Fibroblast of lung (primary cell): ENCODE results near the gene TMEM132C. TPM values are rescaled to one million over a fixed set of nuclear protein-coding genes. Genes with fewer than 3 reads are reported as not detected.

Source experiments
- DNase-seq, 2 donors: peaks; one replicate each; pipeline versions ENCODE4 v3.0.0 to v3.0.0-alpha.2; 2010; ENCODE audit warnings: low read depth in 2 of 2
- H2AFZ ChIP-seq: 2 replicates; pipeline ENCODE4 v1.5.1; 2012; ENCODE audit warnings: low read length, control low read depth, inconsistent platforms
- H3K27ac ChIP-seq: 2 replicates; pipeline ENCODE4 v1.5.1; 2011; ENCODE audit warnings: low read length, control low read depth; ENCODE audit not compliant: insufficient read depth
- H3K27me3 ChIP-seq: 2 replicates; pipeline ENCODE4 v1.5.1; 2011; ENCODE audit warnings: mild to moderate bottlenecking, low read length; ENCODE audit not compliant: control insufficient read depth, insufficient read depth
- H3K36me3 ChIP-seq: 2 replicates; pipeline ENCODE4 v1.5.1; 2011; ENCODE audit warnings: low read length; ENCODE audit not compliant: control insufficient read depth, insufficient read depth
- H3K4me1 ChIP-seq: 2 replicates; pipeline ENCODE4 v1.5.1; 2011; ENCODE audit warnings: low read length; ENCODE audit not compliant: control insufficient read depth, insufficient read depth; ENCODE audit errors: extremely low read depth
- H3K4me2 ChIP-seq: 2 replicates; pipeline ENCODE4 v1.5.1; 2011; ENCODE audit warnings: low read length, control low read depth; ENCODE audit not compliant: insufficient read depth; ENCODE audit errors: extremely low read depth
- H3K4me3 ChIP-seq, 4 experiments: fragments of 200-600 bp in 1 of 4; sonication (generic) in 1 of 4; replicated peaks in 1 of 4; 2 replicates each; pipeline ENCODE4 v1.5.1; 2011 to 2016; ENCODE audit warnings: low read length in 4 of 4, low read depth in 3 of 4, mild to moderate bottlenecking in 3 of 4, control low read depth in 2 of 4, inconsistent platforms in 1 of 4, mixed read lengths in 1 of 4; ENCODE audit not compliant: insufficient read depth in 1 of 4; ENCODE audit errors: control extremely low read depth in 1 of 4
- H3K79me2 ChIP-seq: 2 replicates; pipeline ENCODE4 v1.5.1; 2012; ENCODE audit warnings: mild to moderate bottlenecking, low read length, inconsistent platforms; ENCODE audit not compliant: control insufficient read depth, insufficient read depth
- H3K9ac ChIP-seq: 2 replicates; pipeline ENCODE4 v1.5.1; 2011; ENCODE audit warnings: mild to moderate bottlenecking, low read length, control low read depth; ENCODE audit not compliant: insufficient read depth
- H3K9me3 ChIP-seq: 2 replicates; pipeline ENCODE4 v1.5.1; 2012; ENCODE audit warnings: low read depth, low read length; ENCODE audit not compliant: control insufficient read depth, insufficient read depth
- H4K20me1 ChIP-seq: 2 replicates; pipeline ENCODE4 v1.5.1; 2011; ENCODE audit warnings: low read length; ENCODE audit not compliant: control insufficient read depth, insufficient read depth; ENCODE audit errors: extremely low read depth
- EZH2 ChIP-seq: IDR thresholded peaks from 2 replicates; pipeline ENCODE4 v1.5.1; 2012; ENCODE audit warnings: low read length, control low read depth, mild to moderate bottlenecking; ENCODE audit errors: missing control alignments
- polyA plus RNA-seq, 2 donors: library from polyadenylated mRNA; depleted of rRNA in 1 of 2; stranded (reverse) in 1 of 2; unstranded in 1 of 2; fragments of >200 nt; gene quantifications; 2 replicates each; pipeline ENCODE4 v1.2.1, GENCODE V29; 2011 to 2012; ENCODE audit warnings: missing spikeins in 1 of 2
- total RNA-seq: library from RNA; depleted of rRNA; stranded (reverse); fragments of >200 nt; gene quantifications from 2 replicates; pipeline ENCODE4 v1.2.1, GENCODE V29; 2014
- TF ChIP-seq, protein P1 (sequence below), 2 donors: IDR thresholded peaks in 1 of 2; conservative IDR thresholded peaks in 1 of 2; 1 replicate in 1 of 2; 2 replicates in 1 of 2; pipeline ENCODE4 v1.5.1; 2011 to 2012; ENCODE audit warnings: low read length in 2 of 2, control low read depth in 1 of 2, inconsistent platforms in 1 of 2, low read depth in 1 of 2, mild to moderate bottlenecking in 1 of 2

Gene TMEM132C
- total and polyA plus RNA-seq, 2 donors (not counting 1 experiment from before 2014, with no cell fraction given): not detected

DNA sequence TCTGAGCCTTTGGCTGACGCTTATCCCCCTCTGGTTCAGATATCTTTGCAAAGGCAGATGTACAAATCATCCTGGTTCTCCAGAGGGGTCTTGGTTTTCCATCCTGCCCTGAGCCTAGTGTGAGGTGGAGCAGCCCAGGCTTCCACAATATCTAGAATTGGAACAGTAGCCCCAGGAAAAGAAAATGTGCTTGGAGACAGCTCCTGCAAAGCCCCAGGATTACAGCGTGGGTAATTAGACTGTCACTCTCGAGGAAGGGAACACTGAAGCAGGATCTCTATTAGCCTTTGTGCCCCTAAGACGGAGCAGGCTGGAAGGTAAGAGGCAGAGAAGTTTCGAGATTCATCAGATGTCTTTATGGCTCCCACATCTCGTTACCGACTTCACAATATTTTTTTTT is 59.4 kb downstream of the TMEM132C start:
- Histone ChIP-seq H3K36me3 (no peaks in the 10 kb centered on the region), H4K20me1 (no peaks in the 10 kb centered on the region), H3K9me3 (no peaks in the 10 kb centered on the region), H3K4me3 (no peak overlapping the region), H3K27ac (no peak overlapping the region), H3K4me1 (no peaks in the 10 kb centered on the region), H3K79me2 (no peaks in the 10 kb centered on the region), H2AFZ (no peak overlapping the region), H3K4me2 (no peak overlapping the region), H3K27me3 (no peaks in the 10 kb centered on the region), H3K9ac (no peak overlapping the region)
- TF ChIP-seq, protein P1, sequence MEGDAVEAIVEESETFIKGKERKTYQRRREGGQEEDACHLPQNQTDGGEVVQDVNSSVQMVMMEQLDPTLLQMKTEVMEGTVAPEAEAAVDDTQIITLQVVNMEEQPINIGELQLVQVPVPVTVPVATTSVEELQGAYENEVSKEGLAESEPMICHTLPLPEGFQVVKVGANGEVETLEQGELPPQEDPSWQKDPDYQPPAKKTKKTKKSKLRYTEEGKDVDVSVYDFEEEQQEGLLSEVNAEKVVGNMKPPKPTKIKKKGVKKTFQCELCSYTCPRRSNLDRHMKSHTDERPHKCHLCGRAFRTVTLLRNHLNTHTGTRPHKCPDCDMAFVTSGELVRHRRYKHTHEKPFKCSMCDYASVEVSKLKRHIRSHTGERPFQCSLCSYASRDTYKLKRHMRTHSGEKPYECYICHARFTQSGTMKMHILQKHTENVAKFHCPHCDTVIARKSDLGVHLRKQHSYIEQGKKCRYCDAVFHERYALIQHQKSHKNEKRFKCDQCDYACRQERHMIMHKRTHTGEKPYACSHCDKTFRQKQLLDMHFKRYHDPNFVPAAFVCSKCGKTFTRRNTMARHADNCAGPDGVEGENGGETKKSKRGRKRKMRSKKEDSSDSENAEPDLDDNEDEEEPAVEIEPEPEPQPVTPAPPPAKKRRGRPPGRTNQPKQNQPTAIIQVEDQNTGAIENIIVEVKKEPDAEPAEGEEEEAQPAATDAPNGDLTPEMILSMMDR (conservative IDR thresholded peaks at IDR 0.05 in 1 of 2, IDR thresholded peaks at IDR 0.05 in 1 of 2; ENCODE audit: low read depth in 1 of 2, low read length in 2 of 2): no peak
- no peak for TF ChIP-seq EZH2
- DNase-seq: no peak

DNA sequence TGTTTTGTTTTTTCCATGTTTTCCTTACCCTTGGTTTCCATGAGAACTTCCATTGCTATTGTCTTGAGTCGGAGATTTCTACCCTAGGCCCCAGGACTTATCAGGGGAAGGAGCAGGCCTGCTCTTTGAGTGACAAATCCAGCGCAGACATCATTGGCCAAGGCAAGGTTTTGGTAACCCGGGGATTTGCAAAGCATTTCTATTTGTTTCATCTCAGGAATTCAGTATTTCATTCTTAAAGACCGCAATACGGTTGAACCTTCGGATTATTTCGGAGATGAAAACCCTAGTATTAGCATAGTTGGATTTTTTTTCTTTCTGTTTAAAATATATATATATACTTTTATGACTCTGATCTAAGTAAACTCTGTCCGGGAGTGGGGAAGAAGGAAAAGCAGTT is 62.0 kb downstream of the TMEM132C start:
- Histone ChIP-seq H3K36me3 (no peaks in the 10 kb centered on the region), H3K27me3 (no peaks in the 10 kb centered on the region), H2AFZ (no peak overlapping the region), H3K4me2 (no peak overlapping the region), H3K9me3 (no peaks in the 10 kb centered on the region), H3K79me2 (no peaks in the 10 kb centered on the region), H3K4me3 (no peak overlapping the region), H3K9ac (no peak overlapping the region), H4K20me1 (no peaks in the 10 kb centered on the region), H3K27ac (no peak overlapping the region), H3K4me1 (no peaks in the 10 kb centered on the region)
- TF ChIP-seq EZH2: no peak
- TF ChIP-seq, protein P1 (conservative IDR thresholded peaks at IDR 0.05 in 1 of 2, IDR thresholded peaks at IDR 0.05 in 1 of 2; ENCODE audit: low read depth in 1 of 2, low read length in 2 of 2): no peak
- no peak for DNase-seq

DNA sequence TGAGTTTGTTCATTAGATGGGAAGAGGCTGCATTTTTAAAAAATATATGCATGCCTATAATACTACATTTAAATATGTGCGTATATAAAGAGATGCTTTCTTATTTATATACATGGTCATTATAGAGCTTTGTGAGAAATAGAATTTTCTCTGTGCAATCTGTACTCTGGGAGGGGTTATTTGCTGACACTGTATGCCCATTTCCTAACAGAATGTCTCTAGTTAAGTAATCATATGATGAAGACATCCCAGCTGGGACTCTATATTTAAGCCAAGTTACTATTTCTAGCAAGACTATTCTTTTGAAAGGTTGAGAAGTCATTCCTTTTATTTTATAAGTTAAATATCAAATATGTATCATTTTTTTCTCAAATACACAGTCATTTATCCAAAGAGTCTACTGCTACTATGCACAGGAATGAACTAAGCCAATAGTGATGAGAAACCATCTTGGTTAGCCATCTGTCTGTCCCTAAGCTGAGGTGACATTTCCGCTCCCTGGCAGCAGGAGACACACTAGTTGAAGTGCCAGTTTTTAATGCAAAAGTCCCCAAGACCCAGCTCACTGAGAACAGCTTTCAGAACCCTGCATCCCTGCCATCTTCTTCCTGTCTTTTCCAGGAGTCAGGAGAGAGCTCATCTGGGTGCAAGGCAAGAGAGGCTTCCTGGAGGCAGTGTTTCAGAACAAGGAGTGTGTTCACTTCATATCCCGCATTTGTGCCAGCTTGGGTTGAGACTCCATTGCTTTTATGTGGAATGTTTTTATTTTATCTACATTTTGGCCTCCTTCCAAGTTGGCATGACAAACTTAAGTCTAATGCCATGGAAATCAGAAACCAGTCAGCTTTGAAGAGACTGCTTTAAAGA is 69.5 kb downstream of the TMEM132C start:
- TF ChIP-seq EZH2: no peak
- TF ChIP-seq, protein P1 (conservative IDR thresholded peaks at IDR 0.05 in 1 of 2, IDR thresholded peaks at IDR 0.05 in 1 of 2; ENCODE audit: low read depth in 1 of 2, low read length in 2 of 2): no peak
- Histone ChIP-seq H3K27me3 (no peaks in the 10 kb centered on the region), H3K36me3 (no peaks in the 10 kb centered on the region), H3K4me3 (no peak overlapping the region), H4K20me1 (no peaks in the 10 kb centered on the region), H3K4me1 (no peaks in the 10 kb centered on the region), H3K27ac (no peak overlapping the region), H3K9ac (no peak overlapping the region), H2AFZ (no peak overlapping the region), H3K9me3 (no peaks in the 10 kb centered on the region), H3K4me2 (no peak overlapping the region), H3K79me2 (no peaks in the 10 kb centered on the region)
- no peak for DNase-seq
